ENCODE data around the gene MBP.

MBP gene

DNA sequence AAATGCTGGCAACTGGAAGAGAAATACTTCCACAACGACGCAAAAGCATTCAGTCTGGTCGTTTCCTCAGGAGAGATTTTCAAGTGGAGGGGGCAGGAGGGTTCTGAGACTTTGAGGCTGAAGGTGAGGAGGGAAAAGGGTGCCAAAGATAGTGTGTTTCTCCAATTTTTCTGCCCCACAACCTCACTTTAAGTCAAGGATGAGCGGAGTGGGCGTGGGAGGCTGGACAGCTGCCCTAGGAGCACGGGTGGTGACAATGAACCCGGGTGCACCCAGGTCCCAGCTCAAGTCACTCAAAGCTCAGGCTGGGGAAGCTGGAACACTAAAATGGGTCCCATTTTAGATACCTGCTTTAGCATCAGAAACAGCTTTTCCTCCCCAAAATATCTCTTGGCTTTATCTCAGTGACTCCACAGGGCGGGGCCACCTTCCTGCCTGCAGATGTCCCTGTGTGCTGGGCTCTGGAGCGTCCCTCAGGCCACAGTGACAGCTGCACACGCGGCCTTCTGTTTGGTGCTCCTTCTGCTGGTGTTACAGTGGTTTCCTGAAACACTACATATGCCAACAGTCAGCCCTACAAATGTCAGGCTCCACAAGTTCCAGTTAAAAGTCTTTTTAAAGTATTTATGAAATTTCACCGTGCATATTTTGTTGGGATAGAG is 1.4 kb upstream of the MBP start:
- no peak for DNase-seq (ENCODE audit: low spot score)

- DNase-seq (ENCODE audit: low spot score), result no peak
Measured at GRCh38 chr18:77133051-77133834, 660 bp upstream of the MBP start.

DNA sequence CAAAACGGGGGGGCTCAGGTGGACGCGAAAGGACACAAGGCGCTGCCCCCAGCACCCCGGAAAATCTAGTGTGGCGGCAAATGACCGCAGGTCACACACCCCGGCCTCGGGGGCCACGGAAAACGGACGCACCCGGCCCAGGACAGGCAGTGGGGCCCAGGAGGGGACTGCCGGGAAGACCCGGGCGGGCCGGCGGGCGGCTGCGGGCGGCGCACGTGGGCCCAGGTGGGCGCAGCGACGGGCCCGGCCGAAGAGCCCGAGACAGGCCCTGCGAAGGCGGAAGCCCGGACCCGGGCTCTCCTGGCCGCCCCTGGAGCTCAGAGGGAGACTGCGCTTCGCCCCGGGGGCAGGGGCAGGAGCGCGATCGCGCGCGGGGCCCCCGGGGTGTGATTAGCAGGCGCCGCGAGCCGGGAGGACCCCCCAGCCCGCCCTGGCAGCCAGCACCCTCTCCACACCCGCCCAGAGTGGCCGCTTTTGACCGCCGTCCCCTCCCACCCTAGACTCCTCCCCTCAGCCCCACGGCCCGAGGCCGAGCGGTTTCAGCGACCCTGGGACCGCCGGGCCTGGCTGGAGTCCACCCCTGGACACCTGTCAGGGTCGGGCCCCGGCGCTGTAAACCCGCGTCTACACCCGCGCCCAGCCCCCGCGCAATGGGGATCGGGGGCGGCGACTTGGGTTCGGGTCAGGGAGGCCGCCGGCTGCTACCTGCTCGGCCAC is 773 bp downstream of the MBP start:
- peak; percentile 56 for DNase-seq (ENCODE audit: low spot score)

- no peak for DNase-seq (ENCODE audit: low spot score)
Measured at GRCh38 chr18:77131100-77131651, 1.4 kb downstream of the MBP start.

- no peak for DNase-seq (ENCODE audit: low spot score)
Measured at GRCh38 chr18:77130229-77131099, 2.1 kb downstream of the MBP start.

- no peak for DNase-seq (ENCODE audit: low spot score)
Measured at GRCh38 chr18:77129150-77129551, 3.4 kb downstream of the MBP start.

DNA sequence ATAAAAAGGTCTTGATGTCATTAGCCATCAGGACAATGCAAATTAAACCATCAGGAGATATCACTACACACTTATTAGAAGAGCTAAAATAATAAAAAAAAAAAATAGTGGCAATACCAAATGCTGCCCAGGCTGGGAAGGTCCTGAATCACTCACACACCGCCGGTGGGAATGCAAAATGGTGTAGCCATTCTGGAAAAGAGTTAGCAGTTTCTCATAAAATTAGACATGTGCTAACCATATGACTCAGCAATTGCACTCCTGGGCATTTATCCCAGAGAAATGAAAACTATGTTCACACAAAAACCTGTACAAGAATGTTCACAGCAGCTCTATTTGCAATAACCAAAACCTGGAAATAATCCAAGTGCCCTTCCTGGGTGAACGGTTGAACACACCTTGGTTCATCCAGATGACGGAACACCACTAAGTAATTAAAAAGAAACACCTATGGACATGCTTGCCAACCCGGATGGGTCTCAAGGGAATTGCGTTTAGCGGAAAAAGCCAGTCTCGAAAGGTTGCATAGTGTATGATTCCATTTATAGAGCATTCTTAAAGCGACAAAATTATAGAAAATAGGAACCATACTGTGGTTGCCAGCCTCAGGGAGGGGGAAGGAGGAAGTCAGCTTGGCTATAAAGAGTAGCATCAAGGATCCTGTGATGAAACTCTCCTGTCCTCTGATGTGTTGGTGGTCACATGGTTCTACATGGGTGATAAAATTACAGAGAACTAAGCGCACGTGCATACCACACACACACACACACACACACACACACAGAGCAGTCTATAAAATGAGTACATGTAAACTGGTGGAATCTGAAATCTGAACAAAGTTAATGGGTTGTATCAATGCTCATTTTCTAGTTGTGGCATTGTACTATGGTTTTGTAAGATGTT is 4.6 kb downstream of the MBP start:
- no peak for DNase-seq (ENCODE audit: low spot score)

DNA sequence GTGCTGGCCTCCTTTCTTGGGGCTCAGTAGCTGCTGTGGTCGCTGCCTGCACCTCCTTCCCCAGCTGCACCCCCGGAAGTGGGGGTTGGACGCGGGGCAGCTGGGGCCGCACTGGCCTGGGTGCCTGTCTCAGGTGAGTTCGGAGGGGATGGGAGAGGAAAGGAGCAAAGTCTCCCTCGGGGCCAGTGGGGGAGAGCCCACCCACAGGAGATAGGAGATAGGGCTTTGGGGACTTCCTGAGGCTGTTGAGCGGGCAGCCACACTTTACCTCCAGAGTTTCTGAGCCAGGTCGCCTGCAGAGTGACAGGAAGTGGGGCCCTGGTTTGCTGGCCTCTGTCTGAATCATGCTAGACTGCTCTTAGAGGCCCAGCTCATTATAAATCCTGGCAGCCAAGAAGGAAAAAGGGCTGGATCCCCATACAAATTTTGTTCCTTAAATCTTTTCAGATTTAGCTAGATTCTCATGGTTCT is 8.1 kb downstream of the MBP start:
- peak; percentile 24 for DNase-seq (ENCODE audit: low spot score)

GRCh38 chr18:77123320-77124231 is 9.0 kb downstream of the MBP start:
- peak; percentile 27 for DNase-seq (ENCODE audit: low spot score)

- DNase-seq (ENCODE audit: low spot score), result no peak
Measured at GRCh38 chr18:77121523-77121922, 11.1 kb downstream of the MBP start.

GRCh38 chr18:77119851-77120491 is 12.6 kb downstream of the MBP start:
- no peak for DNase-seq (ENCODE audit: low spot score)

DNA sequence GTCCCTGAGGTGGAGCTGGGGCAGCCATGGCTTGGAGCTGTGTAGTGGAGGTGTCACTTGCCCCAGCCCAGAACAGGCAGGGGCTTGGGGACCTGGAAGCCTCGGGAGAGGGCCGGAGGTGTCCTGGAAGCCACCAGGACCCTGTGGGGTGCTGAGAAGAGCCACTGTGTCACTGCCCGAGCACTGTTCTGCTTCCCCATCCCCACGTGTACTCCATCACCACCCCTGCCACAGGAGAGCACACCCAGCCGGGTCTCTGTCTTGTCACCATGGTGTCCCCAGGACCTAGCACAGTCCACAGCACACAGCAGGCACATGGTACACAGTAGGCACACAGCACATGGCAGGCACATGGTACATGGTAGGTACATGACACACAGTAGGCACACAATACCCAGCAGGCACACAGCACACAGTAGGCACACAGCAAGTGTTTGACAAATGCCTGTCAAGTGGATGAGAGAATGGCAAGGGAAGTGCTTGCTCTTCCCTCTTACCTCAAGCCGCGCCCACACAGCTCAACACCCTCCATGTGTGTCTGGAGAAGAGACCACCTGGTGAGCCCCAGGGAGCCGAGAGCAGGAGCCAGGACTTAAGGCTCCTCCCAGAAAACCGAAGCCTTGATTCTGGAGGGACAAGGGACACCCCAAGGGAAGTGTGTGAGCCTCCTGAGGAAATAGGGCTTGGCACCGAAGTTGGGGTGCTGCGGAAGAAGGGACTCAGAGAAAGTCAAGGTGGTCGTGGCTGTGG is 13.3 kb downstream of the MBP start:
- no peak for DNase-seq (ENCODE audit: low spot score)

- DNase-seq (ENCODE audit: low spot score), result no peak
Measured at GRCh38 chr18:77118256-77119090, 14.1 kb downstream of the MBP start.

GRCh38 chr18:77116201-77117080 is 16.1 kb downstream of the MBP start:
- DNase-seq (ENCODE audit: low spot score), result no peak

- DNase-seq (ENCODE audit: low spot score), result no peak
Measured at GRCh38 chr18:77115192-77115953, 17.2 kb downstream of the MBP start.

All from D341Med (cell line).